ENCODE measurements around the gene TOM1.

The TOM1 gene

GRCh38 chr22:35307372-35307771 lies 7.7 kb downstream of the TOM1 start:
- DNase-seq (ENCODE audit: low spot score), result no peak

DNA sequence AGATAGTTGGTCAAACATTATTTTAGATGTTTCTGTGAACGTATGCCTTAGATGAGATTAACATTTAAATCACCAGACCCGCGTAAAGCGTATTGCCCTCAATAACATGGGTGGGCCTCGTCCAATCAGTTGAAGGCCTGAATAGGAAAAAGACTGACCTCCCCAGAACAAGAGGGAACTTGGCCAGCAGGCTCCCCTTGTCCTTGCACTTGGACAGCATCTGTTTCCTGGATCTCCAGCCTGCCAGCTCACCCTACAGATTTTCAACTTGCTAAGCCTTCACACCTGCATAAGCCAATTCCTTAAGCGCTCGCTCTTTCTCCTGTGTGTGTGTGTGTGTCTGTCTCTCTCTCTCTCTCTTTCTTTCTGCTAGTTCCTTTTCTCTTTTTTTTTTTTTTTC lies 8.2 kb downstream of the TOM1 start:
- DNase-seq (ENCODE audit: low spot score), result no peak

DNA sequence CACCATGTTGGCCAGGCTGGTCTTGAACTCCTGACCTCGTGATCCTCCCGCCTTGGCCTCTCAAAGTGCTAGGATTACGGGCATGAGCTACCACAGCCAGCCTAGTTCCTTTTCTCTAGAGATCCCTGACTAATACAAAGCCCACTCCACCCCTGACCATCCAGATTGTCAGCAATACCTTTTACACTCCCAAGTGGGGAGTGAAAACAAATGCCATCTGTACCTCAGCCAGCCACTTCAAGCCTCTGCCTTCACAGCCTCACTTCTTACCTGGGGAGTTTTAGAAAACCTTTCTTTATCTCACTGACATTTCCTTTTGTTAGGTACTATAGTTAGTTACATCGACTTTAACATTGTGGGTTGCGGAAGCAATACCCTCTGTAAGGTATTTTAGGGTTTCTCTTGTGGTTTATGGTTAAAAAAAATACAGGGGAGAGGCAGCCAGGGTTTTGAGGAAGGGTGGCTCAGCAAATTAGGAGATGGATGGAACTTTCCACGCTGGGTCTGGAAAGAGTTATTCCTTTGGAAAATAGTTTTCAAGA lies 8.9 kb downstream of the TOM1 start:
- DNase-seq (ENCODE audit: low spot score), result no peak

GRCh38 chr22:35310556-35311550 lies 11.2 kb downstream of the TOM1 start:
- DNase-seq (ENCODE audit: low spot score), result peak; percentile 69

DNA sequence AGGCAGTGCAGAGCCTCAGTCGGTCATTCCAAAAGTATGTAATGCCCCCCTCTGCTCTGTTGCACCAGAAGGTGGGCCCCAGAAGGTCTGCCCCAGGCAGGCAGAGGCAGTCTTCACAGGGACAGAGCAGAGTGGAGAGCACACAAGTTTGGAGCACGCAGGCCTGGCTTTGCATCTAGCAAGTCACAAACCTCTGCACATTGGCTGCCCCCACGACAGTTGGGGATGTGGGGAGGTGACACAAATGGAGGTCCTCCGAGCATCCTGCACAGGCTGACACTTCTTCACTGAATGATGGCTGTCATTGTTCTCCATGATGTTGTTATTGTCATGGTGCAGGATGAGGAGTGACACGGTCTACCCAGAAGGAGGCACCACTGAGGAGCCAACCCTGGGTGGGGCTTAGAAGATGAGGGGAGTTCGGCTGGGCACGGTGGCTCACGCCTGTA lies 11.9 kb downstream of the TOM1 start:
- peak; percentile 15 for DNase-seq (ENCODE audit: low spot score)

DNA sequence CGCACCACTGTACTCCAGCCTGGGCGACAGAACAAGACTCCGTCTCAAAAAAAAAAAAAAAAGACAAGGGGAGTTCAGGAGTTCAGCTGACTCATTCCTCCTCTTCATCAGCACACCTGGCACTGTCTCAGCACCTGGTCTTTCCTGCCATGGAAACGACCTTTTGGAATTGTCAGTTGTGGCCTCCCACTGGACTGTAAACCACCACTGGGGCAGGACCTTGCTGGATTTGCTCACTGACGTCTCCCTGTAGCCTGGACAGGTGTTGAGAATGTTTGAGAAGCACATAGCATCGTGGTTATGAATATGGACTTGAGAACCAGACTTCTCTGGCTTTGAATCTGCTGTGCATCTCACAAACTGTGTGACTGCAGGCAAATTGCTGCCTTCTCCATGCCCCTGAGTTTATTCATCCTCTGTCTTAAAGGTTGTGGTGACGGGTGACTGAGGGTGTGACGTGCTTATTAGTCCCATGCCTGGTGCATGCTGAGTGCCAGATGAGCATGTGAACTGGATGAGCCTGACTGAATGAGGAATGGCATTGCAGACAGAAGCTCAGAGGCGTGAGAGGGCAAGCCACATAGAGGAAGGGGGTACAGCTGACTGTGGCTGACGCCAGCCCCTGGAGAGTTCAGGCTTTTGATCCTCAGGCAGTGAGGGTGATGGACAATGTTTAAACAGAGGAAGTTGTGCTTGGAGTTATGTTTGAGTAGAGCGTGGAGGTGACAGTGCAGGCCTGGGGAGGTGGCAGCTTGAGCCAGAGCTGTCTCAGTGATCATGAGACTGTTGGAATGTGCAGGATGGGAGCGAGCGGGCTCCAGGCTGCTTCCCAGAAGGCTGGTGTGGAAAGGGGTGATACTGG lies 12.7 kb downstream of the TOM1 start:
- DNase-seq (ENCODE audit: low spot score), result peak; percentile 94

- DNase-seq (ENCODE audit: low spot score), result peak; percentile 97
These were observed 13.8 kb downstream of the TOM1 start for GRCh38 chr22:35313311-35314121.

DNA sequence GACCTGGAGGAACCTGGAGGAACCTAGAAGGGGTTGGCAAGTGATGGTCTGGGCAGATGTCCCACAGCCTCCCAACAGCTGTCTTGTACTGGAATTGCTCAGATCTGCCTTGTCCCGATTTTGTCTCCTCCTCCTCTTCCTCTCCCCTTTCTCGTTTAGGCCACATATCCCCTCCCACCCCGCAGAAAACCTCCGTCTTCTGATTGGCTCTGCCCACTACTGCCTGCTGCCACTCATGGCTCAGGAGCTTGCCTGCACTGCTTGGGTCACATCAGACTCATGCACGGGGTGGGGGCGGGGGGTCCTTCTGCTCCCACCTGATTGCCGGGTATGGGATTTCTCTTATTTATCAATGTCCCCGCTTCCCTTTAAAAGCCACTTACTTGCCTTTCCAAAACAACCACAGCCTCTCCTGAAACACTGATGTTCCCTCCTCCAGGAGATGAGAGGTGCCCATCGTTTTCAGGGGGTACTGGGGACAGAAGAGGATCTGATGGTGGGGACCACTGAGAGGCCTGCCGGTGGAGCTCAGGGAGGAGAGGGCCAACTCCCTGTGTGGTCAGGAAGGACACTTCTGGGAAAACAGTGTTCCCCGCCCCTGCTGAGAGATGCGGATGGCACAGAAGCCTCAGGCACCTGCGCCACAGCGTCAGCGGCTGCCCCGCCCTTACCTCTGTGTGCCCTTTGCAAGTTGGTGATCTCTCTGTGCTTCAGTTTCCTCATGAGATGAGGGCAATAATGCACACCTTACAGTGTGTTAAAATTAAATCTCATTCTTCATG lies 14.7 kb downstream of the TOM1 start:
- DNase-seq (ENCODE audit: low spot score), result peak; percentile 46

- no peak for DNase-seq (ENCODE audit: low spot score)
These were observed 15.6 kb downstream of the TOM1 start for GRCh38 chr22:35315141-35315854.

DNA sequence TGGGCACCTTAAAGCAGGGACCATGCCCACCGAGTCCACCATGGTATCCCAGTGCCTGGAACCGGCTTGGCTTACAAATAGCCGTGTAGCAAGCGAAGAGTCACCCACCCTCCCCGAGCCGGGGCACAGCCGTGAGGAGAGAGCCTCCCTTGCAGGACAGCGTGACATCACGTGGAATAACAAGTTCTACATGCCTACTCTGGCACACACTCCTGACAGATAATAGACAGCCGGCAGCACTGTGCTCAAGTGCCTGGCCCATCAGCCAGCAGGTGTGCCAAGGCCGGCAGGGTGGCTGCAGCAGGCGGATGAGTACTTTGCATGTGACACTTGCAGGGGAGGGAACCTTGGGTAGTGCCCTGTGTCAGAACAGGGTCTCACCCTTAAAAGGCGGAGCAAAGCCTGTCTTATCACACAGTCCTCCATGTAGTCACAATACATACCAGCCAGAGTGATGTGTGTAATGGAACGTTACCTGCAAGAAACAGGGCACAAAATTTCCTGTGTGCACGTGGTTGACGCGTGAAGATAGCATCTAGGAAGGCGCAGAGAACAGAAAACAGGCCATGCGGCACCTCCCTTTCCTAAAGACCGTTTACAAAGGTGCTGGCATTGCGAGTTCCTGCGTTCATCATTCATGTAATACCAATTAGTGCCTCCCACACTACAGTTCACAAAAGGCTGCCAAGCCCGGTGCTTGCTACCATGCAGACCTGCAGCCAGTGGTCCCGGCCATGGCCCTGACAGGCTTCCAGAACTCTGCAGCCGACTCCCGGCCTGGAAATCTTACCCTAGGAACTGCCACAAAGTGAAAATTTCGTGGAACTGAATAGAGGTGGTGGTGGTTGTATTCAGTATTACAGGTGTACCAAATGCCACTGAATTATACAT lies 16.4 kb downstream of the TOM1 start:
- DNase-seq (ENCODE audit: low spot score), result no peak

DNA sequence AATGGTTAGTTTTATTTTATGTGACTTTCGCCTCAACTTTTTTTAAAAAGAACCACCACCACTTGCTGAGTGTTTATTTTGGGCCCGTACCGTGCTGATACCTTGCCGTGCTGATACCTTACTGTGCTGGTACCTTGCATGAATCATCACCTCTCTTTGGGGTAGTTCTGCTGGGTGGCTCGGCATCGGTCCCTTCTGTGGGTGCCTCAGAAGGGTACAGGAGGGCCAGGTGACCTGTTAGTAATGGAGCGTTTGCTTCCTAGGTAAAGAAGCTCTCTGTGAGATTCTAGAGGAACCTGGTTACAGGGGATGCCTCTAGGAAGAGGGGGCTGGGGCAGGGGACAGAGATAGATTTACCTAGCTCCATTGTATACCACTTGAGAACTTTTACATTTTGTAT lies 17.1 kb downstream of the TOM1 start:
- DNase-seq (ENCODE audit: low spot score), result no peak

DNA sequence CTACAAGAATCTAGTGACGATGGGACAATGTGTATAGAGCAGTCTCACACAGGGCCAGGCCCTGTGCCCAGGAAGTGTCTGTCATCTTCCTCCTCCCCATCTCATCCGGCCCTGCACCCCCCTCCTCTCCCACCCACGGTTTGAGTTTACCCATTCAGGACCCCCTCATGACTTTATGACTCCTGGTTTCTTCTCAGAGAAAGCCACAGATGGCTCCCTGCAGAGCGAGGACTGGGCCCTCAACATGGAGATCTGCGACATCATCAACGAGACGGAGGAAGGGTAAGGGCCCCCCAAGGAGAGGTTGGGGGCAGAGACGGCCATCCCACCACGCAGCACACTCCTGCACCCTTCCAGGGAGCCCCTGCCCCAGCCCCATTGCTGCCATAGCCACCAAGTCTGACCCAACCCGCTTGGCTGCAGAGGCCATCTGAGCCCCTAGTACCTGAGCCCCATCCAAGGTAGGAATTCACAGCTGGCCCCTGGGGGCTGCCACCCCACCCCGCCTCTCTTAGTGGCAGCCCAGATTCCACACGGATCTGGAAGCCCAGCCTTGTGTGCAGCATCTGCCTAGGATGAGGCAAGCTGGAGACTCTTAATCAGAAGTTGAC lies 18.1 kb downstream of the TOM1 start:
- no peak for DNase-seq (ENCODE audit: low spot score)

DNA sequence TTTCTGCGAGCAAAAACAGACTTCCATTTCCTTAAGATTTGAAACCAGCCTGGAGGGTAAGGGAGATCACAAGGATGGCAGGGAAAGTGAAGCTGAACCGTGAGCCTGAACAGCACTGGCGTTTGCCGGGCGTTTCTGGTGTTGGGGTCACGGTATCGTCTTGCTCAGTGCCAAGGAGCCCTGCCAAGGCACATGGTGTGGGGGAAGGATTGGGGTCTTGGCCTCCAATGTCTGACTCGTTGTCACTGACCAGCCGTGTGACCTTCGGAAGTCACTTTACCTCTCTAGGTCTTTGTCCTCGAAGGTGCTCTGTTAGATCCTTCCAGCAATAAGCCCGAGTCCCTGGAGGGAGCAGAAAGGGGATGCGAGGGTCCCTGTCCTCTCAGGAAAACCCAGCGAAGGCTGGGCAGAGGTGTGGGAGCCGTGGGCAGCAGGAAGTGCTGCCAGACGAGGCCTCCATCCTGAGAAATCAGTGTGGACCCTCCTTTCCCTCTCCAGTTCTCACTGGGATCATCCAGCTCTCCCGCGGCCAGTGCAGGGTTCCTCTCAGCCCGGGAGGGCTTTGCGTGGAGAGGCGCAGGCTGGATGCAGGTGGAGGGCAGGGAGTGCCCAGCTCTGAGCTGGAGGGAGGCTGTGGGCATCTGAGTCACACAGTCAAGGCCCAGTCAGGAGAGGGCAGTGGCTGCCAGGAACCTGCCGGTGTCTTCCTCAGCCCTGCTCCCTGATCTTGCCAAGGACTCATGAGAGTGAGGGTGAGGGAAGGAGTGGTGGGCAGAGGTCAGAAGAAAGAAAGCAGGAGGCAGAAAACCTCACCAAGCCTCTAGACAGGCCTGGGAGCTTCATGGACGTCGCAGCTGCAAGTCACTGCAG lies 18.9 kb downstream of the TOM1 start:
- DNase-seq (ENCODE audit: low spot score), result no peak

DNA sequence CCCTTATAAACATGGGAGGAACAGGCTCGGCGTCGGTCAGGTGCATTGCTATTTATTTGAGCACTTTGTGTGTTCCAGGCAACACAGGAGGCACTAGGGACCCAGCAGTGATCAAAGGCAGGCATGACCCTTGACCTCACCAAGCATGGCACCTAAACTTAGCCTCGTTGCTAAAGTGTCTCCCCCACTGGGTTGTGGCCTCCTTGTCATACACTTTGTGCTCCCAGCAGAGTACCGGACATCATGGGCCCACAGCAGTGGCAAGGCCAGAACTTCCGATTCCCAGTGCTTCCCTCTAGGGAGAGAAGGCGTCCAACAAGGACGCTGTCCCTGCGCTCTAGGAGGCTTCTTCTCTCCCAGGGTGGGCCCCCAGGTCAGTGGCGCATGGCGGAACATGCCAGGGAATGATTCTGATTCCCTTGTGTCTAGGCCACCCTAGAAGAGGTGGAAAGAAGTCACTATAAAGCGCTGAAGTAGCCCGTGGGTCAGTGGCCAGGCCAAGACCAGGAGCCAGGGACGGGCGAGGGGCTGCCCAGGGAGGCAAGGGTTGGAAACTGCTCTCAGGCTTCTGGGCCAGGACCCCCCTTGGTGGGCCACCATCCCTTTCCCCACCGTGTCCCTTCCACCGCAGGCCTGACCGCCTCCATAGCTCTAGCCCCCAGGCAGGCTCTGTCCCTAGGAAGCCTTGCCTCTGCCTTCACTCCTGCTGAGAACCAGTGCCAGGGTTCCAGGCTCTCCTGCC lies 19.7 kb downstream of the TOM1 start:
- DNase-seq (ENCODE audit: low spot score), result no peak

DNA sequence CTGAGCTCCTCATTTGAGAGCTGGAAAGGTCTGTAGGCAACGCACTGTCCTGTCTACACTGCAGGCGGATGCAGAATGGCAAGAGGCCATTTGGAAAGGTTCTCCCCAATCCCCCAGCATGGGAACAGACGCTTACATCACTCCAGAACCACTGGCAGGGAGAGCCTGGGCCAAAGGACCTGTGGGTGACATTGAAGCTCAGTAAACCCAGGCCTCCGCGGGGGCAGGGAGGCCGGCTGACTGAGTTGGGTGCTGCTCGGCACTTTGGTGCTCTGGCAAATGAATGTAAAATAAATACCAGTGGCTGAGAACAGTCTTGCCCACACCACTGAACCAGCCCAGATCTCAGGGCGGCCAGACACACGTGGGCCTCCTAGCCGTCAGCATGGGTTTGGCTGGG lies 22.4 kb downstream of the TOM1 start:
- no peak for DNase-seq (ENCODE audit: low spot score)

- no peak for DNase-seq (ENCODE audit: low spot score)
These were observed 23.2 kb downstream of the TOM1 start for GRCh38 chr22:35322893-35323292.

GRCh38 chr22:35323305-35323704 lies 23.6 kb downstream of the TOM1 start:
- DNase-seq (ENCODE audit: low spot score), result no peak

All from kidney tubule cell (primary cell).